ENCODE data around the gene ARID1B. TPM values are rescaled to one million over a fixed set of nuclear protein-coding genes. Genes with fewer than 3 reads are reported as not detected.

ARID1B gene
- total and polyA plus RNA-seq, 12 donors: 11.2 to 63.2 (median 52.2) TPM

DNA sequence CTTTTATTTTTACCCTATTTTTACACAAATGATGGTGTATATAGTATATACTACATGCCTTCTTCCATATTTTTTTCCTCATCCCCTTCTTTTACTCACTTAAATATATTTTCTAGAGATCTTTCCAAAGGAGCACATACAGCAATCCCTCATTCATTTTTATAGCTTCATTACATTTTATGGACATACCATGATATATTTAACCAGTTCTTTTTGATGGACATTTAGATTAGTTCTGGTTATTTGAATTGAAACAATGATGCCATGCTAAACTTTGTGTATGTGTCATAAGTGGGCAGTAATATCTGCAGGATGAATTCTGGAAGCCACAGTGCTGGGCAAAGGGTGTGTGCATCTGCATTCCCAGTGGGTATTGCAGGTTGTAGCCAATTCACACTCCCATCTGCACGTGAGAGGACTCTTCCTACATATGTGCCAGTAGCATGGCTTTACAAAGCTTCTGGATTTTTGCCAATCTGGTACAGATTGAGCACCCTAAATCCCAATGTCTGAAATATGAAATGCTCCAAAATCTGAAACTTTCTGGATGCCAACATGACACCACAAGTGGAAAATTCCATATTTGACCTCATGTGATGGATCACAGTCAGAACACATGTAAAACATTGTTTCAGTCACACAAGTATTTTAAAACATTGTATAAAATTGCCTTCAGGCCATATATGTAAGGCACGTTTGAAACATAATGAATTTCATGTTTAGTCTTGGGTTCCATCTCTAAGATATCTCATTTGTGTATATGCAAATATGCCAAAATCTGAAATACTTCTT is 127.2 kb downstream of the ARID1B start:
- no peaks in the 10 kb centered on the region for H3K9me3 ChIP-seq
- H3K27me3 ChIP-seq: no peaks in the 10 kb centered on the region
- TF ChIP-seq, protein P1, sequence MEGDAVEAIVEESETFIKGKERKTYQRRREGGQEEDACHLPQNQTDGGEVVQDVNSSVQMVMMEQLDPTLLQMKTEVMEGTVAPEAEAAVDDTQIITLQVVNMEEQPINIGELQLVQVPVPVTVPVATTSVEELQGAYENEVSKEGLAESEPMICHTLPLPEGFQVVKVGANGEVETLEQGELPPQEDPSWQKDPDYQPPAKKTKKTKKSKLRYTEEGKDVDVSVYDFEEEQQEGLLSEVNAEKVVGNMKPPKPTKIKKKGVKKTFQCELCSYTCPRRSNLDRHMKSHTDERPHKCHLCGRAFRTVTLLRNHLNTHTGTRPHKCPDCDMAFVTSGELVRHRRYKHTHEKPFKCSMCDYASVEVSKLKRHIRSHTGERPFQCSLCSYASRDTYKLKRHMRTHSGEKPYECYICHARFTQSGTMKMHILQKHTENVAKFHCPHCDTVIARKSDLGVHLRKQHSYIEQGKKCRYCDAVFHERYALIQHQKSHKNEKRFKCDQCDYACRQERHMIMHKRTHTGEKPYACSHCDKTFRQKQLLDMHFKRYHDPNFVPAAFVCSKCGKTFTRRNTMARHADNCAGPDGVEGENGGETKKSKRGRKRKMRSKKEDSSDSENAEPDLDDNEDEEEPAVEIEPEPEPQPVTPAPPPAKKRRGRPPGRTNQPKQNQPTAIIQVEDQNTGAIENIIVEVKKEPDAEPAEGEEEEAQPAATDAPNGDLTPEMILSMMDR (IDR thresholded peaks at IDR 0.05): no peak
- no peak for ATAC-seq
- no peak overlapping the region for H3K4me3 ChIP-seq
- H3K27ac ChIP-seq: no peak overlapping the region
- H3K4me1 ChIP-seq: peaks cover 0 to 40% (median 8%) of the 10 kb centered on the region in 9 donors
- 67 to 75% methylated on average over 2 of the region's 2 CpGs for WGBS, 2 donors
- DNase-seq: no peak
- peaks cover 0 to 17% (median 0%) of the 10 kb centered on the region in 9 donors for H3K36me3 ChIP-seq
- intact Hi-C loops (cut with DNase I): no loop called here

DNA sequence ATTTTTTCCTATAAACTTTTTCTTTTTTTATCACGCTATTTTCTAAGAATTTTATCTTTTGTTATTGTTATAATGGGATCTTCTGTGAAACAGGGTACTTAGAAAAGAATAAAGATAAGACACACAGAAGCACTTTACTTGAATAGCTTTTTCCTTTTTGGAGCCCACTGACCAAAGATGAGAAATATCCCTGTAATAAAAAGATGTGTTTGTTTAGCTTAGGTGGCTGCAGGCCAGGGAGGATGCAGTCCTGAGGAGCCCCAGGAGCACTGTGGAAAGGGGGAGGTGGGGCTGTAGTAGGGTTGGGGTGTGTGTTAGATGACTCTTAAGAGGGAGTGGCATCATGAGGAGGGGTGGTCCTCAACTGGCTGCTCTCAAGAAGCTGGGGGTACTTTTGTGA is 128.6 kb downstream of the ARID1B start:
- TF ChIP-seq, protein P1 (IDR thresholded peaks at IDR 0.05): no peak
- ATAC-seq: no peak

DNA sequence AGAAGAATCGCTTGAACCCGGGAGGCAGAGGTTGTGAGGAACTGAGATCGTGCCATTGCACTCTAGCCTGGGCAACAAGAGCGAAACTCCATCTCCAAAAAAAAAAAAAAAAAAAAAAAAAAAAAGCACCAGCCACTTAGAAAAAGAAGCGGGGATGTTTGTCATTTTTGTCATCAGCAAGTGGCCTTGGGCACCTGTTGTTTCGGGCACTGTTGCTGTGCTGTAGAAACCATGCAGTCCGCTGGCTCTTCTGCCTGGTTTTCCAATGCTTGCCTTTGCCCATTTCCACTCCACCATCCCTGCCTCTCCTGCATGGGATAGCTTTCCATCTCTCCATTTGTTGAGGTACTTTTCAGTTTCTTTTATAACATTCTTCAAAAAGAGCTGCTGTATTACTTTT is 129.3 kb downstream of the ARID1B start:
- 96 to 97% methylated on average over 7 of the region's 7 CpGs for WGBS, 2 donors
- intact Hi-C loops (cut with DNase I): no loop called here
- peaks cover 0 to 32% (median 11%) of the 10 kb centered on the region in 9 donors for H3K4me1 ChIP-seq
- H3K27me3 ChIP-seq: no peaks in the 10 kb centered on the region
- ATAC-seq (no peak), DNase-seq (no peak)
- H3K36me3 ChIP-seq: peaks cover 0 to 17% (median 0%) of the 10 kb centered on the region in 9 donors
- TF ChIP-seq, protein P1 (IDR thresholded peaks at IDR 0.05): no peak
- no peak overlapping the region for H3K4me3 ChIP-seq
- no peak overlapping the region for H3K27ac ChIP-seq
- no peaks in the 10 kb centered on the region for H3K9me3 ChIP-seq

More for the DNA sequence above, 128.6 kb downstream of the ARID1B start:
- Histone ChIP-seq H3K27ac (no peak overlapping the region), H3K9me3 (no peaks in the 10 kb centered on the region), H3K36me3 (peaks cover 0 to 20% (median 0%) of the 10 kb centered on the region in 9 donors), H3K4me1 (peaks cover 0 to 35% (median 10%) of the 10 kb centered on the region in 9 donors), H3K27me3 (no peaks in the 10 kb centered on the region), H3K4me3 (no peak overlapping the region)
- 57% methylated on average over 1 of the region's 1 CpG for WGBS, 2 donors
- intact Hi-C loops (cut with DNase I): no loop called here
- DNase-seq: no peak

DNA sequence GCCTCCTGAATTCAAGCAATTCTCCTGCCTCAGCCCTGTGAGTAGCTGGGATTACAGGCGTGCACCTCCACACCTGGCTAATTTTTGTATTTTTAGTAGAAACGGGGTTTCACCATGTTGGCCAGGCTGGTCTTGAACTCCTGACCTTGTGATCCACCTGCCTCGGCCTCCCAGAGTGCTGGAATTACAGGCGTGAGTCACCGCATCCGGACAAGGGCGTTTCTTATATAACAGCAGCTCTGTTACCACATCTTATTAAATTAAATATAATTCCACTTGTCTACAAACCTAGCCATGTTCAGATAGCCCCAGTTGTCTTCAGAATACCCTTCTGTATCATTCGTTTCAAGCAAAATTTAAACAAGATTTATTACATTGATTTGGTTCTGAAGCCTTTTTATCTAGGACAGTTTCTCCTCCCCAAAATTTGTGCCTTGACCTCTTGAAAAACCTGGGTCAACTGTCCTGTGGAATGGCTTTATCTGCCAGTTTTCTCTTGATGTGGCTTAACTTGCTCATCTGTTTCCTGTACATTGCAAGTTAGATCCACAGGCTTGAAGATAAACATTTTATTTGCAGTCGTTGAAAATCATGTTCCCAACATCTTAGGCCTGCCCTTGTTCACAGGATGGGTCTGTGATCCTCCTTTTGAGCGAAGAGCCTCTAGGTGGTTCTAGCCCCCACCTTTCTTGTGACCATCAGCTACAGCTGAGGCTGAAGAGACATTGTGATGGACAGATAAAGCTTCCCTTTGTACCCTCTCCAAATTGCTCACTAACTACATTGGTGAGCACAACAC is 132.2 kb downstream of the ARID1B start:
- no peak for ATAC-seq
- TF ChIP-seq, protein P1 (IDR thresholded peaks at IDR 0.05): no peak
- Histone ChIP-seq H3K4me1 (peaks cover 0 to 38% (median 10%) of the 10 kb centered on the region in 9 donors), H3K4me3 (no peak overlapping the region), H3K27ac (no peak overlapping the region), H3K27me3 (no peaks in the 10 kb centered on the region), H3K9me3 (no peaks in the 10 kb centered on the region), H3K36me3 (peaks cover 0 to 4% (median 0%) of the 10 kb centered on the region in 9 donors)
- WGBS, 2 donors: 86 to 89% methylated on average over 10 of the region's 10 CpGs
- intact Hi-C loops (cut with DNase I): no loop called here
- no peak for DNase-seq

All from heart right ventricle (tissue), 16 donors.